K562 (cell line): ENCODE measurements around the gene OPN1MW2.
"Not testable (repeated sequence)": the region's sequence is repeated elsewhere in the genome, so short reads cannot be mapped to it uniquely, and the experiment has no call there.

Experiments used
- CTCF ChIP-seq, 3 experiments: IDR thresholded peaks in 2 of 3; conservative IDR thresholded peaks in 1 of 3; 2 replicates each; pipeline ENCODE4 v1.5.1; 2011 to 2012; ENCODE audit warnings: low read length in 3 of 3, mild to moderate bottlenecking in 3 of 3, control low read depth in 2 of 3, improper control_type of control experiment in 1 of 3, inconsistent platforms in 1 of 3, low read depth in 1 of 3, mixed read lengths in 1 of 3, moderate library complexity in 1 of 3; ENCODE audit not compliant: insufficient read depth in 2 of 3
- ELF1 ChIP-seq: fragments of 200-800 bp; sonication (Bioruptor generic); IDR thresholded peaks from 2 replicates; pipeline ENCODE4 v1.6.1; 2016; ENCODE audit warnings: missing genetic modification characterization, missing compliant biosample characterization
- EZH2 ChIP-seq: IDR thresholded peaks from 2 replicates; pipeline ENCODE4 v1.6.1; 2012; ENCODE audit warnings: low read depth, mild to moderate bottlenecking, inconsistent platforms, low read length, borderline replicate concordance
- MXI1 ChIP-seq: IDR thresholded peaks from 2 replicates; pipeline ENCODE4 v1.6.1; 2011; ENCODE audit warnings: low read depth, mild to moderate bottlenecking, improper control_type of control experiment, low read length
- NCOA6 ChIP-seq: fragments of 450-650 bp; IDR thresholded peaks from 2 replicates; pipeline ENCODE4 v1.6.1; 2017; ENCODE audit warnings: mild to moderate bottlenecking
- NFE2L1 ChIP-seq: fragments of 450-650 bp; IDR thresholded peaks from 2 replicates; pipeline ENCODE4 v1.6.1; 2016; ENCODE audit warnings: missing genetic modification characterization, low read depth, mild to moderate bottlenecking, missing compliant biosample characterization, moderate library complexity, borderline replicate concordance
- ZNF165 ChIP-seq: fragments of 250-450 bp; sonication (Bioruptor Pico); IDR thresholded peaks from 2 replicates; pipeline ENCODE4 v1.4.0; 2020; ENCODE audit warnings: borderline replicate concordance

DNA sequence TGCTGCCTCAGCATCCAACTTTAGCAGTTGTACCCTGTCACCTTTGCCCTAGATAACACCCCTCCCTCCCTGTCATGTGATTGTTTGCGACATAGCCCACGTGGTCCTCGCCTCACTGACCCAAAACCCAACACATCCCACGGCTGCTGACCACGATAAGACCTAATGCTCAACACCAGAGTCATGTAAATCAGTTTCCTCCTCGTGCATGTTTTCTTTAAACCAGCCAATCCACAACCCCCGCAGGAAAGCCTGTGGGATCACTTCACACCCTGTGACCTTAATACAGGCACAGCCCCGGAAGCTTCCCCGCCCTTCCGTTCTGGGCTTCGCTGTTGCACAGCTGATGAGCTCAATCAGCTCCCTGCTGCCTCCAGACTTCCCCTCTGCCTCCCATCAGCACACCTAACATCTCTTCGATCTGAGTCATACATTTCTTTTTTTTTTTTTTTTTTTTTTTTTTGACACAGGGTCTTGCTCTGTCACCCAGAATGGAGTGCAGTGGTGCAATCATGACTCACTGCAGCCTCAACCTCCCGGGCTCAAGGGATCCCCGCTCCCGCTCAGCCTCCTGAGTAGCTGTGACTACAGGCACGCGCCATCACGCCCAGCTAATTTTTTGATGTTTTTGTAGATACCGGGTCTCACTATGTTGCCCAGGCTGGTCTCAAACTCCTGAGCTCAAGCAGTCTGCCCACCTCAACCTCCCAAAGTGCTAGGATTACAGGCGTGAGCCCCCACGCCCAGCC lies 9.7 kb upstream of the OPN1MW2 start:
- not testable (repeated sequence) for TF ChIP-seq ELF1 (tag); EZH2; NFE2L1 (tag); CTCF (IDR thresholded peaks at IDR 0.05 in 2 of 3, conservative IDR thresholded peaks at IDR 0.05 in 1 of 3; ENCODE audit: insufficient read depth in 2 of 3, low read depth in 1 of 3, low read length in 3 of 3); NCOA6; MXI1; ZNF165 (CRISPR knock-in tag)
